GM21737 (cell line): Measurements from ENCODE around the gene MYLK2.

ENCODE experiments used
- ATAC-seq: cut with Tn5 transposase; IDR thresholded peaks from one replicate; pipeline ENCODE4 v1.9.1; 2021; ENCODE audit warnings: mild to moderate bottlenecking, moderate library complexity; ENCODE audit not compliant: unreplicated experiment

The MYLK2 gene

GRCh38 chr20:31851240-31851955 lies 32.2 kb downstream of the MYLK2 start:
- no peak for ATAC-seq

GRCh38 chr20:31853481-31853880 lies 34.3 kb downstream of the MYLK2 start:
- ATAC-seq, result no peak

- no peak for ATAC-seq
Measured at GRCh38 chr20:31856516-31856915, 37.4 kb downstream of the MYLK2 start.

- ATAC-seq, result no peak
Measured at GRCh38 chr20:31857861-31858759, 39.0 kb downstream of the MYLK2 start.

- no peak for ATAC-seq
Measured at GRCh38 chr20:31858760-31859083, 39.6 kb downstream of the MYLK2 start.

GRCh38 chr20:31859266-31859997 lies 40.3 kb downstream of the MYLK2 start:
- no peak for ATAC-seq

GRCh38 chr20:31859998-31860380 lies 40.8 kb downstream of the MYLK2 start:
- ATAC-seq, result no peak

- no peak for ATAC-seq
Measured at GRCh38 chr20:31860390-31861134, 41.4 kb downstream of the MYLK2 start.

GRCh38 chr20:31861135-31861384 lies 41.9 kb downstream of the MYLK2 start:
- ATAC-seq, result no peak

GRCh38 chr20:31861385-31862156 lies 42.4 kb downstream of the MYLK2 start:
- ATAC-seq, result no peak

GRCh38 chr20:31862157-31862470 lies 43.0 kb downstream of the MYLK2 start:
- no peak for ATAC-seq

GRCh38 chr20:31862506-31862905 lies 43.4 kb downstream of the MYLK2 start:
- ATAC-seq, result no peak

- ATAC-seq, result no peak
Measured at GRCh38 chr20:31863296-31864085, 44.3 kb downstream of the MYLK2 start.

- no peak for ATAC-seq
Measured at GRCh38 chr20:31864521-31865400, 45.6 kb downstream of the MYLK2 start.

- ATAC-seq, result no peak
Measured at GRCh38 chr20:31866221-31866620, 47.1 kb downstream of the MYLK2 start.

GRCh38 chr20:31868853-31869672 lies 49.9 kb downstream of the MYLK2 start:
- ATAC-seq, result no peak

- ATAC-seq, result no peak
Measured at GRCh38 chr20:31869673-31869941, 50.5 kb downstream of the MYLK2 start.
